ENCODE results near the gene BRSK2.

The BRSK2 gene

GRCh38 chr11:1442163-1442562, 52.4 kb downstream of the BRSK2 start:
- H3K4me3 ChIP-seq (ENCODE audit: low read depth, low read length): no peak overlapping the region
- no peak for DNase-seq (ENCODE audit: low read depth)

DNA sequence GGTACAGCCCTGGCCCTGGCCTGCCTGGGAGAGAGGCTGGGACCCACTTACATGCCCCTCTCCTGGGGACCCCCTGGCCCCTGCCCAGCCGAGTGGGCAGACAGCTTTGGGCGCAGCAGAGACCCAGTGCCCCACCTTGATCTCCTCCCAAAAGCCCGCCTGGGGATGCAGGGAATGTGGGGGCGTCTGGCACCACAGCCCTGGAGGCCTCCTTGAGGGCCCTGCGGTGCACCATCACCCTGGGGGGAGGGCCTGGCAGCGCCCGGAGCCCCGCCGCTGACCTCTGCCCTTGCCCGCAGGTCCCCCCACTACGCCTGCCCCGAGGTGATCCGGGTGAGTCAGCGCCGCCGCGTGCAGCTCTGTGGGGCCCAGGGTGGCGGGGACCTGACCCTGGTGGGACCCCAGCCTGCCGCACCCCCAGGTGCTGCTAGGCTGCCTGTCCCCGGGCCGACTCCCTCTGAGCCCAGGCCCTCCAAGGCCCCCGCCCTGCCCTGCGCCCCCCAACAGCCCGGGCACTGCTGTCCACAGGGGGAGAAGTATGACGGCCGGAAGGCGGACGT, 53.2 kb downstream of the BRSK2 start:
- H3K4me3 ChIP-seq (ENCODE audit: low read depth, low read length): no peak overlapping the region
- DNase-seq (ENCODE audit: low read depth): no peak
- no peak for TF ChIP-seq CTCF (IDR thresholded peaks at IDR 0.05; ENCODE audit: low read depth, low read length, missing control alignments)

More at GRCh38 chr11:1442163-1442562, 52.4 kb downstream of the BRSK2 start:
- TF ChIP-seq CTCF (IDR thresholded peaks at IDR 0.05; ENCODE audit: low read depth, low read length, missing control alignments): no peak

GRCh38 chr11:1443737-1444136, 54.0 kb downstream of the BRSK2 start:
- no peak for TF ChIP-seq CTCF (IDR thresholded peaks at IDR 0.05; ENCODE audit: low read depth, low read length, missing control alignments)
- no peak overlapping the region for H3K4me3 ChIP-seq (ENCODE audit: low read depth, low read length)
- DNase-seq (ENCODE audit: low read depth): no peak

DNA sequence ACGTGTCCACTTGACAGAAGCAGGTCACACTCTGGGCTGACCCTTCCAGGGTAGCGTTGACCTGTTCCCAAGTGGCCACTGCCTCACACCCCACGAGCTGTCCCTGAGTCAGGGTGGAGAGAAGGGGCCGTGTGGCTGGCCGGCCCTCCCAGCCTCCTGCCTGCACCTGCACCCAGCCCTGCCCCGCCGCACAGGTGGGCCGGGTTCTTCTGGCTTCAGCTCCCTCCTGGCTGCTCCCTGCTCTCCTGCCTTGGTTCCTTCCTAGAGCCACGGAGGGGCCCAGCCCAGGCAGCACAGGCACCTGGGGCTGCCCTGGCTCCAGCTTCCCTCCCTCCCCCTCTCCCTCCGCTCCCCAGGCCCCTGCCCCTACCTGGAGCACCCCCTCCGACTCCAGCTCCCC, 54.6 kb downstream of the BRSK2 start:
- no peak overlapping the region for H3K4me3 ChIP-seq (ENCODE audit: low read depth, low read length)
- DNase-seq (ENCODE audit: low read depth): no peak
- TF ChIP-seq CTCF (IDR thresholded peaks at IDR 0.05; ENCODE audit: low read depth, low read length, missing control alignments): no peak

DNA sequence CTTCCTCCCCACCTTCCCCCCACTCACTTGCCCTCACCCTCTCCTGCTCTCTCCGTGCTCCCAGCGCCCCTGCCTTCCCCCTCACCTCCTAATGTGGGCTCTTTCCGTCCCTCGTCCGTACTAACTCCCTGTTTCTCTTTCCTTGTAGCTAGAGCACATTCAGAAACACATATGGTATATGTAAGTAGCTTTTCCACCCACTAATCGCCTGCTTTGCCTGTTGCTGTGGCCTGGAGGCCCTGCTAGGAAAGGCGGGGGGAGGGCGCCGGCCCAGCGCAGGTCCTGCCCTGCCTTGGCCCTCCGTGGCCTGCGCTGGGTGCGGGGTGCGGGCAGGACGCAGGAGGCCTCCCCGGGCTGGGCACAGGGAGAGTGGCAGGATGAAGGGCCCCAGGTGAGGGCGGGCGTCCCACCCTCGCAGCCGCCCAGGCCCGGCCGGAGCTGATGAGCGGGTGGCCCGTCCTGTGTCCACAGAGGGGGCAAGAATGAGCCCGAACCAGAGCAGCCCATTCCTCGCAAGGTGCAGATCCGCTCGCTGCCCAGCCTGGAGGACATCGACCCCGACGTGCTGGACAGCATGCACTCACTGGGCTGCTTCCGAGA, 55.2 kb downstream of the BRSK2 start:
- no peak for TF ChIP-seq CTCF (IDR thresholded peaks at IDR 0.05; ENCODE audit: low read depth, low read length, missing control alignments)
- no peak for DNase-seq (ENCODE audit: low read depth)
- H3K4me3 ChIP-seq (ENCODE audit: low read depth, low read length): no peak overlapping the region

GRCh38 chr11:1445741-1446445, 56.2 kb downstream of the BRSK2 start:
- TF ChIP-seq CTCF (IDR thresholded peaks at IDR 0.05; ENCODE audit: low read depth, low read length, missing control alignments): no peak
- no peak overlapping the region for H3K4me3 ChIP-seq (ENCODE audit: low read depth, low read length)
- DNase-seq (ENCODE audit: low read depth): no peak

Data from GM12864 (cell line).